Panc1 (cell line): ENCODE measurements around the gene NR2C2. TPM values are rescaled to one million over a fixed set of nuclear protein-coding genes. Genes with fewer than 3 reads are reported as not detected.

Source experiments
- ATAC-seq: fragments of 200-7000 bp; cut with Tn5 transposase; 2 replicates; pipeline ENCODE4 v1.9.1; 2020; ENCODE audit warnings: mild to moderate bottlenecking, moderate library complexity
- BruUV-seq: library from RNA; stranded (reverse); fragments of 400-500 nt; replicated peaks from 2 replicates; lab custom pipeline; 2021; lab: Mats Ljungman, UMichigan
- CTCF ChIA-PET: fragments of 300-600 bp; sonication (Branson Sonifier 250); formaldehyde crosslinking; loops from one replicate; lab custom pipeline; 2022; ENCODE audit warnings: antibody characterized with exemption; lab: Charles Lee
- POLR2A ChIA-PET: fragments of 300-600 bp; sonication (Branson Sonifier 250); formaldehyde crosslinking; loops from one replicate; lab custom pipeline; 2022; ENCODE audit warnings: antibody characterized with exemption; lab: Charles Lee
- DNase-seq: peaks from one replicate; pipeline ENCODE4 v3.0.0-alpha.2; 2010; ENCODE audit warnings: low read depth, low spot score
- H3K27ac ChIP-seq: 2 replicates; pipeline ENCODE4 v1.5.1; 2011; ENCODE audit warnings: mild to moderate bottlenecking, low read length, inconsistent platforms
- H3K27me3 ChIP-seq: fragments of 200-500 bp; sonication (Bioruptor generic); 2 replicates; pipeline ENCODE4 v1.6.0; 2014; ENCODE audit warnings: low read length, inconsistent platforms; ENCODE audit not compliant: control insufficient read depth, insufficient read depth
- H3K36me3 ChIP-seq: fragments of 200-500 bp; sonication (Bioruptor generic); 2 replicates; pipeline ENCODE4 v1.5.1; 2014; ENCODE audit warnings: inconsistent platforms, mild to moderate bottlenecking, low read length, moderate library complexity; ENCODE audit not compliant: control insufficient read depth, insufficient read depth
- H3K4me1 ChIP-seq: 2 replicates; pipeline ENCODE4 v1.5.1; 2011; ENCODE audit warnings: inconsistent platforms, mild to moderate bottlenecking, low read length, moderate library complexity; ENCODE audit not compliant: control insufficient read depth, insufficient read depth
- H3K4me3 ChIP-seq, 2 experiments: 2 replicates each; pipeline ENCODE4 v1.5.1; 2011 to 2012; ENCODE audit warnings: low read depth in 2 of 2, low read length in 2 of 2, mild to moderate bottlenecking in 2 of 2, inconsistent platforms in 1 of 2, moderate library complexity in 1 of 2
- H3K9me3 ChIP-seq: fragments of 200-500 bp; sonication (Bioruptor generic); 2 replicates; pipeline ENCODE4 v1.5.1; 2014; ENCODE audit warnings: low read depth, mild to moderate bottlenecking, inconsistent platforms, low read length, moderate library complexity; ENCODE audit not compliant: control insufficient read depth, insufficient read depth
- CTCF ChIP-seq: fragments of 450-650 bp; IDR thresholded peaks from 2 replicates; pipeline ENCODE4 v1.5.1; 2017; ENCODE audit warnings: mild to moderate bottlenecking
- POLR2AphosphoS5 ChIP-seq: IDR thresholded peaks from 2 replicates; pipeline ENCODE4 v1.6.1; 2012; ENCODE audit warnings: mild to moderate bottlenecking, low read depth, low read length, moderate library complexity
- REST ChIP-seq, 2 experiments: IDR thresholded peaks; 2 replicates each; pipeline ENCODE4 v1.6.1; 2011 to 2012; ENCODE audit warnings: low read depth in 2 of 2, control low read depth in 1 of 2, low read length in 1 of 2, mild to moderate bottlenecking in 1 of 2, moderate library complexity in 1 of 2; ENCODE audit not compliant: insufficient read depth in 1 of 2
- SIN3A ChIP-seq: IDR thresholded peaks from 2 replicates; pipeline ENCODE4 v1.6.1; 2012; ENCODE audit warnings: low read depth, mild to moderate bottlenecking, low read length, moderate library complexity, borderline replicate concordance; ENCODE audit not compliant: insufficient read depth
- TCF7L2 ChIP-seq: IDR thresholded peaks from 2 replicates; pipeline ENCODE4 v1.6.1; 2011; ENCODE audit warnings: mild to moderate bottlenecking, low read depth, low read length, inconsistent platforms
- in situ Hi-C: cut with HindIII; loops from 2 replicates; pipeline ENCODE4 v1.10.0; 2016; ENCODE audit warnings: low sequenced_read_pairs, low pct_unique_long_range_greater_than_20kb
- intact Hi-C: fragments of 100-400 bp; cut with micrococcal nuclease; formaldehyde crosslinking; loops from one replicate; pipeline ENCODE4 v1.10.0; 2022; ENCODE audit not compliant: unreplicated experiment
- total RNA-seq: library from RNA; stranded (reverse); gene quantifications from one replicate; pipeline ENCODE4 v1.2.1, GENCODE V29; 2021; ENCODE audit not compliant: unreplicated experiment

NR2C2 gene
- total RNA-seq, 1 experiment from 2014 or later: 30.6 TPM

- no TSS peak for BruUV-seq
- Histone ChIP-seq H3K4me1 (no peaks in the 10 kb centered on the region), H3K4me3 (no peak overlapping the region), H3K36me3 (peaks cover 7% of the 10 kb centered on the region; the same call in 1 of the 2 replicates), H3K27me3 (no peaks in the 10 kb centered on the region), H3K9me3 (no peaks in the 10 kb centered on the region), H3K27ac (no peak overlapping the region)
- no peak for DNase-seq
- ChIA-PET POLR2A (no interaction called here), CTCF (no interaction called here)
- in situ Hi-C loops (no loop called here), intact Hi-C loops (no loop called here)
- ATAC-seq: no peak
- TF ChIP-seq SIN3A (no peak), POLR2AphosphoS5 (no peak), TCF7L2 (no peak), REST (IDR thresholded peaks at IDR 0.05; ENCODE audit: insufficient read depth in 1 of 2, low read depth in 2 of 2, low read length in 1 of 2) (no peak), CTCF (no peak)
These were observed 109.5 kb downstream of the NR2C2 start for GRCh38 chr3:15056676-15057404.

- Histone ChIP-seq H3K27me3 (no peaks in the 10 kb centered on the region), H3K4me1 (peaks cover 10% of the 10 kb centered on the region), H3K27ac (no peak overlapping the region), H3K4me3 (no peak overlapping the region), H3K9me3 (no peaks in the 10 kb centered on the region), H3K36me3 (peaks cover 5% of the 10 kb centered on the region)
- no TSS peak for BruUV-seq
- POLR2A ChIA-PET: no interaction called here
- in situ Hi-C loops (no loop called here), intact Hi-C loops (no loop called here)
- CTCF ChIA-PET: no interaction called here
- no peak for DNase-seq
- no peak for ATAC-seq
- no peak for TF ChIP-seq REST (IDR thresholded peaks at IDR 0.05; ENCODE audit: insufficient read depth in 1 of 2, low read depth in 2 of 2, low read length in 1 of 2)
- no peak for TF ChIP-seq TCF7L2
- TF ChIP-seq SIN3A: no peak
- no peak for TF ChIP-seq POLR2AphosphoS5
- TF ChIP-seq CTCF: no peak
These were observed 112.6 kb downstream of the NR2C2 start for GRCh38 chr3:15060029-15060428.
